NCI-H1436 treated with DMSO at 0.1 percent for 48 hours (cell line): ENCODE measurements around the gene EML1.

Experiments
- DNase-seq: peaks from one replicate; lab custom pipeline; 2025; lab: John Stamatoyannopoulos, UW

The EML1 gene

DNA sequence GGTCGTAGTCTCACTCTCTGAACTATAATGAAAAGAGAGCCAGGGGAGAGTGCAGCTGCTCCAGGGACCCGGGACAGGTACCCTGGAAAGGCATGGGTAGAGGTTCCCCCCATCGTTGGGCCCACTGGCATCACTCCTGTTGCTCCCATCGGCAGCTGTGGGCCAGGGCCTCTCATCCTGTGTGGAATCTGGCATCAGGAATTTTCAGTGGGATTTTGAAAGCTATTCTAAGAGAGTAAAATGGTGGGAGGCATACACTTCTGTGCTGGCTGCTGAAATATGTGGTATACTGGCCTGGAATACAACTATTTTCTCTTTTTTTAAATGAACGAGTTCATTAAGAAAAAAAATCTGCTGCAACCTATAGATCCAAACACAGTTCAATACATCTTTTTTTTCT lies 38.1 kb downstream of the EML1 start:
- no peak for DNase-seq

- DNase-seq = no peak
Observed at GRCh38 chr14:99831903-99832685, 38.9 kb downstream of the EML1 start.

GRCh38 chr14:99837822-99838221 lies 44.6 kb downstream of the EML1 start:
- no peak for DNase-seq

GRCh38 chr14:99838639-99839134 lies 45.5 kb downstream of the EML1 start:
- no peak for DNase-seq

GRCh38 chr14:99839696-99840095 lies 46.5 kb downstream of the EML1 start:
- no peak for DNase-seq

GRCh38 chr14:99840265-99840664 lies 47.1 kb downstream of the EML1 start:
- DNase-seq = no peak

DNA sequence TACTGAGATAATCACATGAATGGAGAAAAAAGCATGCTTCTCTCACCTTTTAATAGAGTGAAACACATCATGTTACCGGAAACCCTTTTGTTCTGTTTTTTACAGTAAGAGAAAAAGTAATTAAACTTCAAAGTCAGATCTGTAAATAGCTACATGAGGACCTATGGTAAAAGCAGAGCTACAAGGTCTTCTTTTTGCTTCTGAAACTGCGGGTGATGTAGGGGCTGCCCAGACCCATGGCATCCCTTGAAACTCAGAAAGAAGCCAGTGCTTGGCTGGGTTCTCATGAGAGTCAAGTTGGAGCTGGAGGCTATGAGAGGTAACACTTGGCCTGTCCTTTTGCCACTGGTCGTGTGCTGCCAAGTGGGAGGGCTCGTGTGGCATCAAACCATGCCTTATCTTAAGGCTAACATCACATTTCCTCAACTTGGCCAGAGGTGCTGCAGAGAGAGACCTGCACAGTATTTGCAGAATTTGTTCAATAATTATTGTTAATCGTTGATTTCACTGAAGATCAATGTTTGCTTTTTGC lies 47.6 kb downstream of the EML1 start:
- DNase-seq = no peak

DNA sequence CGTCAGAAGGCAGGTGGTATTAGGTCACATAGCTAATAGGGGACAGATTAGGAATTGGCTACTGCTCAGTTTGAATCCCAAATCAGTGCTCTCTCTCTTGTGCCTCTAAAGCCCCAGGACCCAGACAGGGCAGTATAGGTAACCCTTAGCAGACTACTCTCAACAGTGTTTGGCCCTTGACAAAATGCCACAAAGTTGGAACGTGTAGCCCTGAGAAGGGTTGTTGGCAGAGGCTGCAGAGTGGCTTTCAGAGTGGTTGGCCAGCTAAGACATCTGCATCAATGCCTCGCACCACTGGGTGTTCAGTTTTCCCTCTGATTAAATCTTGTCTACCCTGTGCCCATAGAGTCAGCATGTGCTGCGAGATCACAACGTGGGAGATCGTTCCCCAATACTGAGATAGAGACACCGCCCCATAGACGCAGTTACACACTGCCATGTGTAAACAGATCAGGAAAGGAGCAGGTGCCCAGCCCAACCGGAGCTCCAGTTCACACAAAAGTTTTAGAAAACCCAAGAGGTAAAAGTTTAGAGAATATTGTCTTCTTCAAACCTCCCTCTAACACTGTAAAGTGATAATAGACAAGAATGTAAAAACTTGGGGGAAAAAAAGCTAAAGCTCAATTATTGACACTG lies 48.3 kb downstream of the EML1 start:
- DNase-seq = no peak

DNA sequence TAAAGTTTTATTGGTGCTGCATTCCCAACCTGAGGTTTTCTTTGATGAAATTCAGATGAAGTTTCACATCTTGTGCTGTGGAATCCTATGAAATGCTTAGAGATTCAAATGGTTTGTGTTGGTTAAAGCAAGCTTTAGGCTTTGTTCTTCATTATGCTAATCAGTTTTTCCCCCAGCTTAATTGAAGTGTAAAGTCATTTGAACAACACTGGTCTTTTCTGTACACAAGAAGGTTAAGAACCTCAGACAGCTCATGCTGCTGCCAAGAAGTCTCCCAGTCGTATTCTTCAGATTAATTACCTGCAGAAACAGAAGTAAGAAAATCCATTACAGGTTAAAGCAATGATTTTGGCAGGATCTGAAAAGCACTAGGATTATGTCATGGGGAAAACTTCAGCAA lies 48.9 kb downstream of the EML1 start:
- no peak for DNase-seq

DNA sequence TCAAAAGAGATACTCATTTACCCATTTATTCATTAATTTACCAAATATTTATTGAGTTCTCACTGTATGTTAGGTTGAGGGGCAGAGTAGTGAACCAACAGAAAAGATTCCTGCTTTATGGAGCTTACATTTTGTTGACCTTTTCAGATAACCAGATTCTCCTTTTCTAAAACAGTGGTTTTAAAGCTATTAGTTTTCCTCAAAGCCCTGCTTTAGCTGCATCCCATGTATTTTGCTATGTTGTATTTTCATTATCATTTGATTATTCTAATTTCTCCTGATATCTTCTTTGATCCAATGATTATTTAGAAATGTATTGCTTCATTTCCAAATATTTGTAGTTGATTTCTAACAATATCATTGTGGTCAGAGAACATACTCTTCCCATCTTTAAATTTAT lies 53.6 kb downstream of the EML1 start:
- no peak for DNase-seq

DNA sequence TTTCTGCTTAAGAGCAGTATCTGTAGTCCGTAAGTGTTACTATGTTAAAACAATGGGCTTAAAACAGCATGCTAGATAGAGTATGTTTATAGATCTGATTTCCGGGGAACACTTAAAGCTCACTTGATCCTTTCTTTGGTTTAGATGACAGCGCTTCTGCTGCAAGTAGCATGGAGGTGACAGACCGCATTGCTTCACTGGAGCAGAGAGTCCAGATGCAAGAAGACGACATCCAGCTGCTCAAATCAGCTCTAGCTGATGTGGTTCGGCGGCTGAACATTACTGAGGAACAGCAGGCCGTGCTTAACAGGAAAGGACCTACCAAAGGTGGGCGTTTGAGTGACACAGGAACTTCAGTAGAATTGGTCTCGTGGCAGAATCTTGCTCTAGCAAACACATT lies 57.5 kb downstream of the EML1 start:
- DNase-seq = no peak

DNA sequence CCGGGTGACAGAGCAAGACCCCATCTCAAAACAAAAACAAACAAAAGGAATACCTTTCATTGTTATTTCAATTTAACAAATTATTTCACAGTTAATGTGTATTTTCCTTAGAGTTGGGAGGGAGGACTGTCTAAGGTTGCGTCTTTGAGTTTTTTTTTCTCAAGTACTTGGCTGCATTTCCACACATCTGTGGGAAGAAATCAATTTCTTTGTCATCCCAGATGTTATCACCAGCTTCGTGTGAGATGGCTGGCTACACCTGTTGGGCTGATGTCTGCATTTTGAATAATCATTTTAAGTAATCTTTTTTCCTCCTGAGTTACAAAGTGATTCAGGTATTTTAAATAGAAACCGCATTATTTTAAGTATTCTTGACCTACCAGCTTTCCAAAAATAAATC lies 59.4 kb downstream of the EML1 start:
- no peak for DNase-seq

GRCh38 chr14:99853206-99853605 lies 60.0 kb downstream of the EML1 start:
- no peak for DNase-seq

DNA sequence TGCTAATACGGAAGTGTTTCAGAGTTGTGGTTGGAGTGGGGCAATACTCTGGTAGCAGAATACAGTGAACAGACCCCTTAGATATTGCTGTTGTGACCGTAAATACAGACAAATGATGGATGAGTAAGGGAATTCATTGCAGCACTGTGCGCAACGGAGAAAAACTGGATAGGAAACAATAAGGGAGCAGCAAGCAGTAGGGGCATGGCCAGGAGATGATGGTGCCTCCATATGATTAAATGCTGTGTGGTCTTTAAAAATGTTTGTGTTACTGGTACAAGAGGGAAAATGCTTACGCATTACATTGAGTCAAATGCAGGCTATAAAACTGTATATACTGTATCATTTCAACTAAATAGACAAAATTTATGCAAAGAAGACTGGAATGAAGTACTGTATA lies 61.6 kb downstream of the EML1 start:
- no peak for DNase-seq

- DNase-seq = no peak
Observed at GRCh38 chr14:99855271-99855670, 62.1 kb downstream of the EML1 start.

- no peak for DNase-seq
Observed at GRCh38 chr14:99857551-99857950, 64.3 kb downstream of the EML1 start.

GRCh38 chr14:99860219-99860618 lies 67.0 kb downstream of the EML1 start:
- DNase-seq = no peak

GRCh38 chr14:99862136-99862535 lies 68.9 kb downstream of the EML1 start:
- no peak for DNase-seq

- DNase-seq = no peak
Observed at GRCh38 chr14:99863059-99863458, 69.8 kb downstream of the EML1 start.

DNA sequence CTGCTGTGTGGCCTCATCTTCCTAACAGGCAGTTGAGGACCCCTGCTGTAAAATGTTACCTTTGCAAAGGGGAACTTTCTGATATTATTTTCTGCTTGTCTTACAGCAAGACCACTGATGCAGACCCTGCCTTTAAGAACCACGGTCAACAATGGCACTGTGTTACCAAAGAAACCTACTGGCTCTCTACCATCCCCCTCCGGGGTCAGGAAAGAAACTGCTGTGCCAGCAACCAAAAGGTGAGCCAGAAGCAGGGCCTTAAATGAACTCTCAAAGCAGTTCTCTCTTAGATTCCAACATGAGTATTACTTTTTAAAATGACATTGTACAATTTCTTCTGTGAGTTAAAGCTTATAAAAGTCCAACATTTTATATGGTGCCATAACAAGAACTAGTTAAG lies 72.2 kb downstream of the EML1 start:
- no peak for DNase-seq

- no peak for DNase-seq
Observed at GRCh38 chr14:99870617-99871016, 77.4 kb downstream of the EML1 start.

DNA sequence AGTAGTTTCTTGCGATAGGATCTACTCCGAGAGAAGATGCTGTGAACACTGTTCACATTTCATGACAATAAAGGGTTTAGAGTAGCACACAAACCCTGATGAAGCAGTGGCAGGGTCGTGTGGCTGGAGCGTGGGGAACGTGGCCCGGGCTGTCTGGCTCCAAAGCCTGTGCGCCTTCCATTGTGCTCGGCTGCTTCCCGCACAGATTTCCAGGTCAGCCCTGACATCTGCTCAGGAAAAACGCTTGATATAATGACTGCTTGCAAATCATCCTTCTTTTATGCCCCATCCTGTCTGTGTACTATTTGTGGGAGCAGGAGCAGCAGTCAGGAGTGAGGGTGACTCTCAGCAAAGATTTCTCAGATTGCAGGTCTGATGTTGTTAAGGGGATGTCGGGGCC lies 78.6 kb downstream of the EML1 start:
- DNase-seq = no peak

- no peak for DNase-seq
Observed at GRCh38 chr14:99872786-99873440, 79.7 kb downstream of the EML1 start.
